G401.6 (cell line): ENCODE data around the gene GIMAP8.
"Not testable (repeated sequence)": the region's sequence is repeated elsewhere in the genome, so short reads cannot be mapped to it uniquely, and the experiment has no call there.

Source experiments
- FAIRE-seq: peaks from 2 replicates; lab custom pipeline; 2012; peaks lifted over from hg19 to GRCh38; lab: Jason Lieb, UNC

The GIMAP8 gene

DNA sequence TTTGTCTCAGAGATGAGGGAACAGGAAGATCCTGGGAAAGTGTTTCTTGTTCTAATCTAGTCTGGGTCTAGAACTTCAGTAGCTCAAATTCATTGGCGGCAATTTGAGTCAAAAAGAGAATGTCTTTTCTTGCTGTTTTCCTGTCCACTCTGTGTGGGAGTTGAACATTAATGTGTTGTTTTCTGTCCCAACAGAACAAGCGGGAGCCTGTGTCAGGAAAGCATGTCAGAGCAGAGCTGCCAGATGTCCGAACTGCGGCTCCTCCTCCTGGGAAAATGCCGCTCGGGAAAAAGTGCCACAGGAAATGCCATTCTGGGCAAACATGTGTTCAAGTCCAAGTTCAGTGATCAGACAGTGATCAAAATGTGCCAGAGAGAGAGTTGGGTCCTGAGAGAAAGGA lies 16.0 kb downstream of the GIMAP8 start:
- FAIRE-seq, result no peak

DNA sequence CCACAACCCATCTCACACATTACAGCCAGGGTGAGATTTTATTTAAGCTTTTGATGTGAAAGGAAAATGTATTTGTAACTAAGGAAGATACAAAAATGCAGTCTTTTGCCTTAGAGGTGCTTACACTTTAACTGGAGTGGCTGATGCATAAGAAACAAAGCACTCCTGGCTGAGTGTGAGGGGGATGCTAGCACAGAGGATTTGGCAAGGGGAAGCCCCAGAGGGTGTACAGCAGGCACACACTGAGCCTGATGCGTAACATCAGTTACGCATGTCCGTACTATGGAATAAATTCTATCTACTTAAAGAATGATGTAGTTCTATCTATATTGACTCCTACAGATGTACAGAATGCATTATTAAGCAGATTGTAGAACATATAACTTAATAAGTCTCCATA lies 17.8 kb downstream of the GIMAP8 start:
- no peak for FAIRE-seq

DNA sequence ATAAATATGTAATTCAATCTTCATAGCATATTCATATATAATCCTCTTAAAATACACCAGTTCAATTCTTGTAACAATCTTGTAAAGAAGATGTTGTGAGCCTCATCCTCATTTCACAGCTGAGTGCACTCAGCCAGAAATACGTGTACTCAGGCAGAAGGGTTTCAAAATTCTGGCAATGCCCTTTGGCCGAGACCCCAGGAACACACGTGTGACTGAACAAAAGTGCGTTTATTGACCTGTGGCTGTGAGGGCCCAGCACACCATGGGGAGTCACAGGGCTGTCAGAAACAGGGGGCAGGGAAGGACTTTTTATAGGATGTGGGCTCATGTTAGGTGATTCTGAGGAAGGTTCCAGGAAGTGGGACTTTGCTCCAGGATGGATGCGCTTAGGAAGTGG lies 21.5 kb downstream of the GIMAP8 start:
- no peak for FAIRE-seq

DNA sequence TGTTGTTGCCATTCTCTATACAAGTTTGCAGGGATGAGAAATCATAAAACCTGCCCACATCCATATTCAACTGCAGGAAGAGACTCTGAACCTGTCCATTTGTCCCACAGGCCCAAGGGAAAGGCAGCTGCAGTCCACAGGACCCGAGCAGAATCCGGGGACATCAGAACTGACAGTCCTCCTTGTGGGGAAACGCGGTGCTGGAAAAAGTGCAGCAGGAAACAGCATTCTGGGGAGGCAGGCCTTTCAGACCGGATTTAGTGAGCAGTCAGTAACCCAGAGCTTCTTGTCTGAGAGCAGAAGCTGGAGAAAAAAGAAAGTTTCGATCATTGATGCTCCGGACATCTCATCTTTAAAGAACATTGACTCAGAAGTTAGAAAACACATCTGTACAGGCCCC lies 23.5 kb downstream of the GIMAP8 start:
- no peak for FAIRE-seq

DNA sequence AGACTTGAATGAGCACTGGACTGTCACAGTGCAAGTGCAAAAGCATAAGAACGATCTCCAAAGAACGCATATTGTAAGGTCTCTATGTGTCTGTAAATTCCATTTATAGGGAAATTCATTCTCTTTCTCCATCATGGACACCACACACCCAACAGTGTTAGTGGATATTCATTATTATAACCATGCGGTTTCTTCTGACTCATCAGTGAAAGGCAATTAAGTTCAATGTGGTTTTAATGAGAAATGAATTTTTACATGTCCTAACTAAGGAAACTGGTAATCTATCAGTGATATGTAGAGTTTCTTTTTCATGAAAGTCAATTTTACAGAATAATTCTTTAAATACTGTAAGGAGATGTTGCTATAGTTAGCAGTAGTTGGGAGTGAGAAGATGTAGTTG lies 25.9 kb downstream of the GIMAP8 start:
- no peak for FAIRE-seq

DNA sequence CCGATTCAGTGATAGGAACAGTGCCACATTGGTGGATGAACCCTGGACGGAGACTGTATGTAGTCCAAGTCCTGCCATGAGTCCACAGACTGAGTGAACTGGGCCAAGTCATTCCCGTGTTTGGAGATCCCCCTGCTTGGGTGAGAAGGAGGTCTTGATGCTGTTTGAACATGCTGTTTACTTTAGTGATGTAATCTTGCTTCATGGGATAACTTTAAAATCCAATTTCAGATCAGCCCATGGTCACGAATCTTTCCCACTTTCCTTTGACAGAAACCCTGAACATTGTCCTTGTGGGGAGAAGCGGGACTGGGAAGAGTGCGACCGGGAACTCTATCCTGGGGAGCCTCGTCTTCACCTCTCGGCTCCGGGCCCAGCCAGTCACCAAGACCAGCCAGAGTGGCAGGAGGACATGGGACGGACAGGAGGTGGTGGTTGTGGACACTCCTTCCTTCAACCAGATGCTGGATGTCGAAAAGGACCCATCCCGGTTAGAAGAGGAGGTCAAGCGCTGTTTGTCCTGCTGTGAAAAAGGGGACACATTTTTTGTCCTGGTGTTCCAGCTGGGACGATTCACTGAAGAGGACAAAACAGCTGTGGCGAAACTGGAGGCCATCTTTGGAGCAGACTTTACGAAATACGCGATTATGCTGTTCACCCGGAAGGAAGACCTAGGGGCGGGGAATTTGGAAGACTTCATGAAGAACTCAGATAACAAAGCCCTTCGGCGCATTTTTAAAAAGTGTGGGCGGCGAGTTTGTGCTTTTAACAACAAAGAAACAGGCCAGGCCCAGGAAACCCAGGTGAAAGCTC lies 26.6 kb downstream of the GIMAP8 start:
- no peak for FAIRE-seq

DNA sequence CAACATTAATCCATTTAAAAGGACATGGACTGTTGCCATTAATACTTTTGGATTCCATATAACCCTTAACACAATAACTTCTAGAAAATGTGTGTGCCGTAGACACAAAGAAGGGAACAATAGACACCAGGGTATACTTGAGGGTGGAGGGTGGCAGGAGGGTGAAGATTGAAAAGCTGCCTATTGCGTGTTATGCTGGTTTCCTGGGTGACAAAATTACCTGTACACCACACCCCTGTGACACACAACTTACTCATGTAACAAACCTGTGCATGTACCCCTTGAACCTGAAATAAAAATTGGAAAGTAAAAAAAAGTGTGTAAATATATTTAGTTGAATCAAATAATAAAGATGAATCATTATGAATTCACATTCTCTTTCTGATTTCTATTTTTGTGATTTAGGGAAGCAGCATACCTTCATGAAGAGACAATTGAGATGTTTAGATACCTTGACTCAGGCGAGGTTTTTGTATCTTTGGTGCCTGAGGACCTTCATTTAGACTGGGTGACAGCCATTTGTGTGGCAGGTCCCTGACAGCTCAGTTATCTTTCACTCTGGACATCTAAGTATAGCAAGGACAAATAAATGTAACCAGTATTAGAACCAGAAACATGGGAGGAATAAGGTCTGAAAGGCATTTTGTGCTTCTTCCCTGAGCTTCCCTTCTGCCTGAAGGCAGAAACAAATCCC lies 28.7 kb downstream of the GIMAP8 start:
- FAIRE-seq, result no peak

DNA sequence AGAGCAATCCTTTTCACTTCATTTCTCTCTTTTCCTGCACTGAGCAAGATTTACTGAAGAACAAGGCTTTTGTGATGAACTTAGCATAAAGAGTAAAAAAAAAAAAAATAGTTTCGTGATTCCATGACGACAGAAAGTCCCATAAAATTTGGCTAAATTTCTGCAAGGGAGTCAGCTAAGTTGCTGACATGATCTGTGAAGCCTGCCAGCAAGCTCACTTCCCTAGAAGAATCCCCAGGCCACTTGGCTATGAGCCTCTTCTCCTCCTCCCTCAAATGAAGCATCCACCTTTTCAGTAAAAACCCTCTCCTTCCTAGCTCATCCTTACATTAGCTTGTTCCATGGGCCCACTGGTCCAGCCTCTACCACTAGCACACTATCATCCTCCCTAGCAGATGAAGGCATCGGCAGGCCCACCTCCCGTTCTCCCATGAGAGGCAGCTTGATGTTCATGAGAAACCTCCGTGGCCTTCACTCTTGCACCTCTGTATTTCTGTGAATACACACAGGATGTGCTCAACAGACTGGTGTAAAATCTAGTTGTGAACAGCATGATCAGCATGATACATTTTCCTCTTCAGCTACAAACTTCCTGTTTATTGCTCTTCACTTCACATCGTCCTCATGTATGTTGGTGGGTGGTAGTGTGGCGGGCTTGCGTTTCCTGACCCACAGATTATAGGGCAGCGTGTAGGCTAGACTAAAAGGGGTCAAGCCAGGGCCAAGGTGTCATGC lies 30.9 kb downstream of the GIMAP8 start:
- FAIRE-seq, result no peak

DNA sequence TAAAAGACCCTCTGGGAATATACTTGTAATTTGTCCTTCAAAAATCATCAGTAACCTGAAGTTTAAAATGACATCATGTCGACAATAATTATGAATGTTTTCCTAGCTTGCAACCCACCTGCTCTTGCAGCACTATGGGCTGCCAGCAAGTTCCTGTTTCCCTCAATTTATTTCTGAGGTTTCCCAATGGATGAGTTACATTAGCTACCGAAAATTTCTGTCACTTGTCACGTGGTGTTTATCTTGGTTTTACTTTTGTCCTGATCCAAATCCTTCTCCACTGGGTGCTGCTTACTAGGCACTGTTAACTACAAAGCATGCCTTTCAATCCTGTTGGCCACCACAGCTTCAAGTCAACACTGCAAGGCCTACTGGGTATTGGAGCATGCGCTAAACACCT lies 31.5 kb downstream of the GIMAP8 start:
- FAIRE-seq, result no peak

DNA sequence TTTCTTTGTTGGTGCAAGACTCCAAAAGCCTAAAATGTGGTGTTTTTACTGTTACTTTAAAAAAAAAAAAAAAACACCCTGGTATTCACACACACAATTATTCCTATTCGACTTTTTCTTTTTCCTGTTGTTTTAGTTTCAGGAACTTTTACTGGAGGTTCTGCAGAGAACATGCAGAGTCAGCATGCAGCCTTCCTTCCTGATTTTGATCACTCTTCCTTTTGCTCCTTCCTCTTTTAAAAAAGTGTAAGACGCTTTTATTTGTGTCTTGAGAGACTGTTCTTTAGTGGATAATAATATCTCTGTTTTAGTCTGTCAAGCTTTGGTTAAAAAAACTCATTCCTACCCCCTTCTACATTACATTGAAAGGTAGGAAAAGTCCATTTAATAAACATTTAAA lies 33.1 kb downstream of the GIMAP8 start:
- not testable (repeated sequence) for FAIRE-seq

DNA sequence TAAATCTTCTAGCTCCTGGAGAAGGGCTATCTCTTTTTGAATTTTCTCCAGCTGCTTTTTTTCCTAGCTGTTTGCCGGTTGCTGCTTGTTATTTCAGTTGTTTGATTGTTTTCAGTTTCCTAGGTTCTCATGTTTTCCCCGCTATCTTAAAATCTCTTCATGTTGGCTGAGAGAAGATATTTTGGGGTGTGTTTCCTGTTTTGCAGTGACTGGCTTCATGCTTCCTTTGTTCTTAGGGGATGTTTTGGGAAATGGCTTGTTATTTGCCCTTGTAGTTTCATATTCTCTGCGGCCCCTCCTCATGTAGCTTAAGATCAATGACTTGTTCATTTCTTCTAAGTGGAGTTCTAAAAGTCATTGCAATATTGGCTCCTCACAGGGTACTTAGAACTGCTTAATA lies 33.6 kb downstream of the GIMAP8 start:
- not testable (repeated sequence) for FAIRE-seq

DNA sequence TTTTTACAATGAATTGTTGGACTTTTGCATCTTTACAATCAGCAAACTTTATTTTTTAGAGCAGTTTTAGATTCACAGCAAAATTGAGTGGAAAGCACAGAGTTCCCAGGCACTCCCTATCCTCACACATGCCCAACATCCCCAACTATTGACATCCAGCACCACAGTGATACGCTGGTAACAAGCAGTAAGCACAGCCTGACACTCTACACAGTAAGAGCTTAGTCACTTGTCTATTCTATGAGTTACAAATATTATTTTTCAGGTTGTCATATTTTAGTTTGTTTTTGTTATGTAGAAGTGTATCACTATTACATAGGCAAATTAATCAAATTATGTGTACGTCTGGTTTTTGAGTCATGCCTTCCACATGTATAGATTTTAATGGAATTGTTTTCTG lies 37.2 kb downstream of the GIMAP8 start:
- FAIRE-seq, result no peak

DNA sequence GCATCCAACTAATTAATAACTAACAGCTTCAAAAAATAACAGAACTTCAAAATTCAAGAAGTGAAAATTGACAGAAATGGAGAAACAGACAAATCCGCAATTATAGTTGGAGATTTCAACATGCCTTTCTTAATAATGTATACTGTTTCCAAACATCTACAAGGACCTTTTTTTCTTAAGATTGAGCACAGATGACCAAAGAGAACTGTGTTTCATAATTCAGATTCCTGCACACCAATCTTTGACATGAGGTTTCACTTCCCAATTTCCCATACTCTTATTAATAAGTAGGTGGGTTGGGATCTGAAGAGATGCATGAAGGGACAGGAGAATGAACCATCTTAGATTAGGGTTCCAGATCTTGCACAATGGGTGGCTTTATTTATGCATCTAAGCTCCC lies 39.4 kb downstream of the GIMAP8 start:
- no peak for FAIRE-seq

DNA sequence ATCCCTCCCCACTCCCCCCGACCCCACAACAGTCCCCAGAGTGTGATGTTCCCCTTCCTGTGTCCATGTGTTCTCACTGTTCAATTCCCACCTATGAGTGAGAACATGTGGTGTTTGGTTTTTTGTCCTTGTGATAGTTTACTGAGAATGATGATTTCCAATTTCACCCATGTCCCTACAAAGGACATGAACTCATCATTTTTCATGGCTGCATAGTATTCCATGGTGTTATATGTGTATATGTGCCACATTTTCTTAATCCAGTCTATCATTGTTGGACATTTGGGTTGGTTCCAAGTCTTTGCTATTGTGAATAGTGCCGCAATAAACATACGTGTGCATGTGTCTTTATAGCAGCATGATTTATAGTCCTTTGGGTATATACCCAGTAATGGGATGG lies 43.0 kb downstream of the GIMAP8 start:
- FAIRE-seq, result not testable (repeated sequence)

DNA sequence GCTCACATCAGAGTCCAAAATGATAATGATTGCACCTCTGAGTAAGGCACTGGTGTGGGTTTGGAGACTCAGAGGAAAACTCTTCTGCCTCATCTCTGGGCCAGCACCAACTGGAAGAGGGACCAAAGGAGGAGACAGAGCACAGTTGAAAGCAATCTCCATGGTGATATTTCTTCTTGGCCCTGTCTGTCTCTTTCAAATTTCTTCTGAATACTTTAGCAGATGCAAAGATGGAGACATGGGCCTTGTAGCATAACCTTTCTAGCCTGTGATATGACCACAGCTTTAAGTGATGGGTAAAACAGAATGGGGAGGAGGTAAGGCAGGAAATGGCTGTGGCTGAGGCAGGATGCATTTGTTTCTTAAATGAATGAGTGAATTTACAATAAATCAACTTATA lies 52.1 kb downstream of the GIMAP8 start:
- no peak for FAIRE-seq

DNA sequence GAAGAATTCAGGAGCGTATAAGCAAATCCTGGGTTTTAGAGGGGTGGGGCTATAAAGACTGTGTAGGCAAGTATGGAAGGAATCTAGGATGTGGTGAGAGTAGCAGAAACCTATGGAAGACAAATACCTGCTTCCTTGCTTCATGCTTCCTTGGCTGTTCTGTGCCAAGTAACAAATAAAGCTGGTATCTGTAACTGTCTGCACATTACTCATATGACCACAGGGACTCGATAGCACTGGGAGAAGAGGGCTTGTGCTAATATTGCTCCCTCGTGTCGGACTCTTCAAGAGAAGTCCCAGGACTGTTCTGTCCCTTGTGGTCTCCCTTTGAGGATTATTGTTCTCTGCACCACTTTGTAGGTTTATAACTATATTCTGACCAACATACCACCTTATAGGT lies 52.7 kb downstream of the GIMAP8 start:
- no peak for FAIRE-seq

DNA sequence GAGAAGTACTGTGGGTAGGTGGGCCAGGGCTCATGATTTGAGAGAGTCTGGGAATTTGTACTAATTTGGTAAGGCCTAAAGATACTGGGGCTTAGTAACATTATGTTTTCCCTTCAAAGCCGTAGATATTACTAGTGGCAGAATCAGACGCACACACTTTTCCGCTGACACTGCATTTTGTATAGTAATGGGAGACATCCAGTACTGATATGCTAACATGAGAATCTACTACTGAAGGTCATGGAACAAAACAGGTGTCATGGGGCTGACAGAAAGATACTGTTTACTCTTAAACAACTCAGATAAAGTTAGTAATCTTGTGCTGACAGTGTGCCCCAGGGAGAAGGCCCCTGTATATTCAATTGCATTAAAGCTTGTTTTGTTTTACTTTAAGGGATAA lies 53.2 kb downstream of the GIMAP8 start:
- FAIRE-seq, result no peak

DNA sequence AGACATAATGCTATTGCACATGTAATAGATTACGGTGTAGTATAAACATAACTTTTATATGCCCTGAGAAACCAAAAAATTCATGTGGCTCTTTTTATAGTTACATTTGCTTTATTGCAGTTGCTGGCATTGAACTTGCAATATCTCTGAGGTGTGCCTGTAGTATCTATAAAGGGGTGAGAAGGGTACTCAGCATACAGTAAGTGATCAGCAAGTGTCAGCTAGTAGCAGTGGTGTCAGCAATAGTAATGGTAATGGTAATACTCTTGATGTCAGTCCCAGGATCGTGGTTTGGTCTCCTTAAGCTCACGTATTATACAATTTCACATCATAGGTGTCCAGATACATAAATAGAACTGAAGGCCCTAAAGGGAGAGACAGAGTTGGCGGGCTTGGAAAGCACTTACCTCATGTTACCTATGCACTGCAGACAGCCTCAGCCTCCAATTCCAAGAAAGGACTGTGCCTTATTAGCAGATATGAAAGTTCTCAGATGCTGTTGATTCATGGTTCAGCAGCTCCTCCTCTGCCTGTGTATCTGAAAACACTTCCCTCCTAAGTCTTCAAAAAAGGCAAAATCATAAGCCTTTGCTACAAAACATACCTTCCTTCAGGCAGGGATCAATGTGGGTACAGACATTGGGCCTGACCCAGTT lies 57.6 kb downstream of the GIMAP8 start:
- FAIRE-seq, result no peak

DNA sequence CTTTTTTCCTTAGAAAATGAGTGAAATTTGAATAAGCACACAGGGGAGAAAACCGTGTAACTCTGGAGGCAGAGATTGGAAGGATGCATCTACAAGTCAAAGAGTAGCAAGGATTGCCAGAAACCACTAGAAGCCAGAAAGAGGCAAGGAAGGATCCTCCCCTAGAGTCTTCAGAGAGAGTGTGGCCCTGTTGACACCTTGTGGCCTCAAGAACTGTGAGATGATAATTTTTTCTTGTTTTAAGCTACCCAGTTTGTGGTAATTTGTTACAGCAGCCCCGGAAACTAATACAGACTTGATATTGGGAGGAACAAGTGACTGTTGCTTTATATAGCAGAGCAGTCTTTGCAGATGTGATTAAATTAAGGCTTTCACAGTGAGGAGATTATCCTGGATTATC lies 60.6 kb downstream of the GIMAP8 start:
- FAIRE-seq, result no peak

DNA sequence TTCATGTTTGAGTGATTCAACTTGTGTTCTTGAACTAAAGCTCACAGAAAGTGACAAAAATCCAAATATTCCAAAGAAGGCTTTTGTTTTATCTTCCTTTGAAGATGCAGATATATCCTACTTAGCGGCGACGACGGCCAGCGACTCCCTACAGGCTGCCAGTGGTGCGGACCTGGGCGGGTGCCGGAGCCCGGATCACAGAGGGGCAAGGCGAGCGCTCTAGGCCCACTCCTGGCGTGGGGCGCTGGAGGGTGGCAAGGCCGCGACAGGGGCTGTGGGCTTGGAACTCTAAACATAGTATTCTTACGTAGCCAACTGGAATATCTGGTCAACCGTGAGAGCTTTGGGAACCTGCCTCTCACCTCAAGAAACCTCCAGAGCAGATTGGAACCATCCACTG lies 63.3 kb downstream of the GIMAP8 start:
- no peak for FAIRE-seq

DNA sequence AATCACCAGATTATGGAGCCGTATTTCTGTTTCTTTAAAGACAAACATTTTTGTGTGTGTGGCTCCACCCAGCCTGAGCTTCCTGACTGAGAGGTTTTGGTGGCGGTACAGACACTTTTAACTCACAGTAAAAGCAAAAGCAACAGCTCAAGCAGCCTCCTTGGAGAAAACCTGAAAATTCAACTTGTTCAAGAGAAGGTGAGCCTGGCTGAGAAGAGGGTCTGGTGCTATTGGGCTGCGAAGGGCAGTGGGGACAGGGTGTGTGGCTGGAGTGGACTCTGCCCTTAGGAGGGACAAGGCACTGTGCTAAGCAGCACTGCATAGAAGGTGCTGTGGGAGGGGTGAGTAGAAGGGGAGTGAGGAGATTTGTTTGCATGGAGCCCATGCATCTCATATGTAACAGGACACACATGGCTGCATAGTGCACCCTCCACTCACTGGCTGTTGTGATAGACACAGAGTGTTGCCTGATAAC lies 64.4 kb downstream of the GIMAP8 start, which contains the start of gene GIMAP7:
TSS of gene GIMAP7 (plus strand) at position 125 of the 475 bp plus-strand sequence. CDS start 5,103 bp downstream, outside the sequence.
- FAIRE-seq, result no peak
